Keratinocyte (primary cell): ENCODE data around the gene RHEB. TPM values are rescaled to one million over a fixed set of nuclear protein-coding genes. Genes with fewer than 3 reads are reported as not detected.

ENCODE experiments used
- DNase-seq: peaks from one replicate; pipeline ENCODE4 v3.0.0-alpha.2; 2011; ENCODE audit warnings: low read depth, missing footprints, low spot score
- FAIRE-seq: peaks from 2 replicates; lab custom pipeline; 2011; peaks lifted over from hg19 to GRCh38; lab: Jason Lieb, UNC
- H2AFZ ChIP-seq: 2 replicates; pipeline ENCODE4 v1.6.0; 2012; ENCODE audit warnings: low read length, control low read depth, inconsistent platforms; ENCODE audit not compliant: control insufficient read depth
- H3K27ac ChIP-seq: 2 replicates; pipeline ENCODE4 v1.5.1; 2011; ENCODE audit warnings: low read length; ENCODE audit not compliant: control insufficient read depth, insufficient read depth
- H3K27me3 ChIP-seq: 3 replicates; pipeline ENCODE4 v1.6.0; 2011; ENCODE audit warnings: low read length; ENCODE audit not compliant: control insufficient read depth, insufficient read depth; ENCODE audit errors: extremely low read depth
- H3K36me3 ChIP-seq, 2 experiments: 2 replicates in 1 of 2; 3 replicates in 1 of 2; pipeline ENCODE4 v1.5.1; 2011; ENCODE audit warnings: low read length in 2 of 2, mild to moderate bottlenecking in 1 of 2; ENCODE audit not compliant: control insufficient read depth in 2 of 2, insufficient read depth in 2 of 2; ENCODE audit errors: extremely low read depth in 1 of 2
- H3K4me1 ChIP-seq: 3 replicates; pipeline ENCODE4 v1.5.1; 2011; ENCODE audit warnings: low read length; ENCODE audit not compliant: control insufficient read depth, insufficient read depth; ENCODE audit errors: extremely low read depth
- H3K4me2 ChIP-seq: 3 replicates; pipeline ENCODE4 v1.6.0; 2011; ENCODE audit warnings: low read depth, low read length; ENCODE audit not compliant: control insufficient read depth, insufficient read depth; ENCODE audit errors: extremely low read depth
- H3K4me3 ChIP-seq, 3 experiments: fragments of 200-600 bp in 1 of 3; sonication (generic) in 1 of 3; 2 replicates in 2 of 3; 3 replicates in 1 of 3; pipeline ENCODE4 v1.5.1; 2011 to 2016; ENCODE audit warnings: low read length in 3 of 3, mild to moderate bottlenecking in 3 of 3, control low read depth in 2 of 3, inconsistent platforms in 1 of 3, low read depth in 1 of 3, mixed read lengths in 1 of 3, mixed run types in 1 of 3, moderate library complexity in 1 of 3; ENCODE audit not compliant: control insufficient read depth in 2 of 3, insufficient read depth in 2 of 3; ENCODE audit errors: extremely low read depth in 1 of 3
- H3K79me2 ChIP-seq: 2 replicates; pipeline ENCODE4 v1.6.0; 2012; ENCODE audit warnings: low read length; ENCODE audit not compliant: control insufficient read depth, insufficient read depth
- H3K9ac ChIP-seq: 3 replicates; pipeline ENCODE4 v1.6.0; 2011; ENCODE audit warnings: low read length; ENCODE audit not compliant: control insufficient read depth, insufficient read depth; ENCODE audit errors: extremely low read depth
- H3K9me1 ChIP-seq: 3 replicates; pipeline ENCODE4 v1.6.0; 2011; ENCODE audit warnings: low read length; ENCODE audit not compliant: control insufficient read depth, insufficient read depth; ENCODE audit errors: extremely low read depth
- H3K9me3 ChIP-seq: 2 replicates; pipeline ENCODE4 v1.5.1; 2012; ENCODE audit warnings: low read depth, low read length; ENCODE audit not compliant: control insufficient read depth
- H4K20me1 ChIP-seq: 3 replicates; pipeline ENCODE4 v1.6.0; 2011; ENCODE audit warnings: low read length; ENCODE audit not compliant: control insufficient read depth, insufficient read depth; ENCODE audit errors: extremely low read depth
- EZH2 ChIP-seq: IDR thresholded peaks from one replicate; pipeline ENCODE4 v1.6.1; 2012; ENCODE audit warnings: inconsistent platforms, mild to moderate bottlenecking, low read length, moderate library complexity
- dilution Hi-C: fragments of 300-500 bp; cut with MboI; formaldehyde crosslinking; loops from one replicate; pipeline ENCODE4 v1.7.0; 2020; ENCODE audit warnings: low sequenced_read_pairs; ENCODE audit not compliant: extremely low pct_ligation_motif_present
- polyA plus RNA-seq, 5 experiments: library from polyadenylated mRNA; depleted of rRNA in 3 of 5; stranded (reverse) in 3 of 5; stranded (forward) in 1 of 5; unstranded in 1 of 5; fragments of >200 nt; gene quantifications; 1 replicate in 1 of 5; 2 replicates in 3 of 5; 3 replicates in 1 of 5; pipeline versions ENCODE4 v1.2.1 to v1.2.3, GENCODE V29; 2011 to 2012; ENCODE audit warnings: missing spikeins in 2 of 5, low read depth in 1 of 5, low replicate concordance in 1 of 5
- TF ChIP-seq, protein P1 (sequence below), 3 experiments: IDR thresholded peaks in 1 of 3; conservative IDR thresholded peaks in 1 of 3; optimal IDR thresholded peaks in 1 of 3; 2 replicates in 2 of 3; 3 replicates in 1 of 3; pipeline versions ENCODE3 to v1.5.1; 2011; ENCODE audit warnings: low read length in 3 of 3, mild to moderate bottlenecking in 3 of 3, moderate library complexity in 2 of 3, control low read depth in 1 of 3, inconsistent platforms in 1 of 3; ENCODE audit not compliant: insufficient read depth in 2 of 3; ENCODE audit errors: extremely low read depth in 1 of 3

RHEB gene
- polyA plus RNA-seq, 1 donor (not counting 4 experiments of a cell fraction or from before 2014, with no cell fraction given): 138 TPM

DNA sequence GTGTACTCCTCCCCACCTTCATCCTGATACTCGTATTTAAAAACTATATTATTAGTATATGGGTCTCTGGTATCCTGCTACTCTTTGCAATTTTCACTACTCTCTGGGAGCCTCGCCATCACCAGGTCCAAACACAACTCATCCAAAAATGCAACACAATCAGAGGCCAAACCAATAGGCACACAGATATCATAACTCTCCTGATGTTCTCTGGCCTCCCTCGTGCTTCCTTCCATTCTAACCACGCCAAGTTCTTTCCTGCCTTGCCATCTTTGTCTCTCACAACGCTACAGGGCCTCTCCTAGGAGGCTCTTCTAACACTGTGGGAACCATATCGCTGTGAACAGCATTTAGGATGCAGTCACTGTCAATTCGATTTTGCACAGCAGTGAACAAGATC lies 7.3 kb downstream of the RHEB start:
- Histone ChIP-seq H2AFZ (no peak overlapping the region), H3K4me2 (no peak overlapping the region), H3K9me1 (no peaks in the 10 kb centered on the region), H3K9ac (no peak overlapping the region), H3K27me3 (no peaks in the 10 kb centered on the region), H3K4me3 (no peak overlapping the region), H3K79me2 (peaks cover 99% of the 10 kb centered on the region), H3K36me3 (peaks cover 0 to 2% of the 10 kb centered on the region in 2 experiments), H4K20me1 (peaks cover 28% of the 10 kb centered on the region), H3K4me1 (peaks cover 9% of the 10 kb centered on the region), H3K27ac (no peak overlapping the region), H3K9me3 (no peaks in the 10 kb centered on the region)
- TF ChIP-seq, protein P1, sequence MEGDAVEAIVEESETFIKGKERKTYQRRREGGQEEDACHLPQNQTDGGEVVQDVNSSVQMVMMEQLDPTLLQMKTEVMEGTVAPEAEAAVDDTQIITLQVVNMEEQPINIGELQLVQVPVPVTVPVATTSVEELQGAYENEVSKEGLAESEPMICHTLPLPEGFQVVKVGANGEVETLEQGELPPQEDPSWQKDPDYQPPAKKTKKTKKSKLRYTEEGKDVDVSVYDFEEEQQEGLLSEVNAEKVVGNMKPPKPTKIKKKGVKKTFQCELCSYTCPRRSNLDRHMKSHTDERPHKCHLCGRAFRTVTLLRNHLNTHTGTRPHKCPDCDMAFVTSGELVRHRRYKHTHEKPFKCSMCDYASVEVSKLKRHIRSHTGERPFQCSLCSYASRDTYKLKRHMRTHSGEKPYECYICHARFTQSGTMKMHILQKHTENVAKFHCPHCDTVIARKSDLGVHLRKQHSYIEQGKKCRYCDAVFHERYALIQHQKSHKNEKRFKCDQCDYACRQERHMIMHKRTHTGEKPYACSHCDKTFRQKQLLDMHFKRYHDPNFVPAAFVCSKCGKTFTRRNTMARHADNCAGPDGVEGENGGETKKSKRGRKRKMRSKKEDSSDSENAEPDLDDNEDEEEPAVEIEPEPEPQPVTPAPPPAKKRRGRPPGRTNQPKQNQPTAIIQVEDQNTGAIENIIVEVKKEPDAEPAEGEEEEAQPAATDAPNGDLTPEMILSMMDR (optimal IDR thresholded peaks at IDR 0.05 in 1 of 3, IDR thresholded peaks at IDR 0.05 in 1 of 3, conservative IDR thresholded peaks at IDR 0.05 in 1 of 3; ENCODE audit: extremely low read depth in 1 of 3, insufficient read depth in 2 of 3, low read length in 3 of 3): no peak
- no peak for TF ChIP-seq EZH2
- FAIRE-seq (no peak), DNase-seq (no peak)
- dilution Hi-C loops: no loop called here

DNA sequence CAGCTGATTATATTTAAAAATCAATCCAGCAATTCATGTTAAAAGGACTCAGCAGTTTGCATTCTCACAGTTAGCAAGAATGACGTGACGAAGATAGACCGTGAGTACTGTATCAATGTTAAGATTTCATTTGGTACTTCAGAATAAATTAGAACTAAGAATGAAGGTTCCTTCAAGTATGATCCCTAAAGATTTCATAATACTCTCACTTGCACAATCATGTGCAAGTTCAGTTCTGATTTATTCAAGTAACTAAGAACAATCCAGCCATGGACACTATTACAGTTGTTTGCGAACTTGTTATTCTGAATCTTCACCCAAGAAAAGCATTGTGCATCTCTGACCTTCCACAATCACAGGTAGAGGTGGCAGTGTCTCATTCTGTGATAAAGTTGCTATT lies 7.7 kb downstream of the RHEB start:
- peaks cover 0 to 2% of the 10 kb centered on the region in 2 experiments for H3K36me3 ChIP-seq
- no peak for DNase-seq
- no peak for TF ChIP-seq EZH2
- TF ChIP-seq, protein P1 (optimal IDR thresholded peaks at IDR 0.05 in 1 of 3, IDR thresholded peaks at IDR 0.05 in 1 of 3, conservative IDR thresholded peaks at IDR 0.05 in 1 of 3; ENCODE audit: extremely low read depth in 1 of 3, insufficient read depth in 2 of 3, low read length in 3 of 3): no peak
- no peak overlapping the region for H3K4me3 ChIP-seq
- H3K27me3 ChIP-seq: no peaks in the 10 kb centered on the region
- peaks cover 27% of the 10 kb centered on the region for H4K20me1 ChIP-seq
- H3K79me2 ChIP-seq: peaks cover 99% of the 10 kb centered on the region
- no peak overlapping the region for H2AFZ ChIP-seq
- H3K9me1 ChIP-seq: no peaks in the 10 kb centered on the region
- peaks cover 12% of the 10 kb centered on the region for H3K4me1 ChIP-seq
- no peak overlapping the region for H3K9ac ChIP-seq
- FAIRE-seq: no peak
- H3K27ac ChIP-seq: no peak overlapping the region
- dilution Hi-C loops: no loop called here
- no peak overlapping the region for H3K4me2 ChIP-seq
- no peaks in the 10 kb centered on the region for H3K9me3 ChIP-seq
